OCI-LY1 (cell line): Measurements from ENCODE around the gene IGSF1.

Source experiments
- H2AFZ ChIP-seq: fragments of 200-600 bp; sonication (generic), shearing (Covaris generic); 2 replicates; pipeline ENCODE4 v1.6.0; 2014; ENCODE audit warnings: antibody characterized with exemption, mild to moderate bottlenecking, low read length
- H3F3A ChIP-seq: fragments of 200-600 bp; sonication (generic), shearing (Covaris generic); 2 replicates; pipeline ENCODE4 v1.6.0; 2014; ENCODE audit warnings: mild to moderate bottlenecking, antibody characterized with exemption, low read length, moderate library complexity; ENCODE audit not compliant: insufficient read depth
- H3K27ac ChIP-seq: fragments of 200-600 bp; sonication (generic); 2 replicates; pipeline ENCODE4 v1.5.1; 2014; ENCODE audit warnings: low read length, mixed run types, mild to moderate bottlenecking, low read depth; ENCODE audit not compliant: poor library complexity, severe bottlenecking
- H3K27me3 ChIP-seq: fragments of 200-600 bp; sonication (generic); 2 replicates; pipeline ENCODE4 v1.6.0; 2014; ENCODE audit warnings: antibody characterized with exemption, mild to moderate bottlenecking, low read length, moderate library complexity; ENCODE audit not compliant: insufficient read depth
- H3K36me3 ChIP-seq: fragments of 200-600 bp; sonication (generic); 2 replicates; pipeline ENCODE4 v1.6.1; 2014; ENCODE audit warnings: mild to moderate bottlenecking, antibody characterized with exemption, low read length, moderate library complexity, mixed read lengths; ENCODE audit not compliant: insufficient read depth
- H3K4me1 ChIP-seq: fragments of 200-600 bp; sonication (generic); 2 replicates; pipeline ENCODE4 v1.5.1; 2014; ENCODE audit warnings: mild to moderate bottlenecking, low read length, moderate library complexity; ENCODE audit not compliant: insufficient read depth, severe bottlenecking
- H3K4me2 ChIP-seq: fragments of 200-600 bp; sonication (generic), shearing (Covaris generic); 2 replicates; pipeline ENCODE4 v1.6.1; 2014; ENCODE audit warnings: low read length
- H3K4me3 ChIP-seq: fragments of 200-600 bp; sonication (generic); 2 replicates; pipeline ENCODE4 v1.5.1; 2014; ENCODE audit warnings: low read length, low read depth, mild to moderate bottlenecking, mixed read lengths; ENCODE audit not compliant: poor library complexity, severe bottlenecking
- H3K79me2 ChIP-seq: fragments of 200-600 bp; shearing (Covaris generic); 2 replicates; pipeline ENCODE4 v1.6.1; 2016; ENCODE audit warnings: mixed run types, low read length, mixed read lengths; ENCODE audit not compliant: insufficient read depth
- H3K9ac ChIP-seq: fragments of 200-600 bp; sonication (generic), shearing (Covaris generic); 2 replicates; pipeline ENCODE4 v1.6.1; 2014; ENCODE audit warnings: mild to moderate bottlenecking, low read length, mixed read lengths
- H3K9me2 ChIP-seq: fragments of 200-600 bp; sonication (generic), shearing (Covaris generic); 2 replicates; pipeline ENCODE4 v1.6.1; 2014; ENCODE audit warnings: low read depth, mild to moderate bottlenecking, low read length, mixed read lengths
- H3K9me3 ChIP-seq: fragments of 200-600 bp; shearing (Covaris generic); 2 replicates; pipeline ENCODE4 v1.6.1; 2014; ENCODE audit warnings: low read length, mixed read lengths
- H4K20me1 ChIP-seq: fragments of 200-600 bp; sonication (generic), shearing (Covaris generic); 2 replicates; pipeline ENCODE4 v1.6.0; 2016; ENCODE audit warnings: mild to moderate bottlenecking, low read length; ENCODE audit not compliant: insufficient read depth
- EZH2 ChIP-seq: fragments of 200-600 bp; sonication (generic), shearing (Covaris generic); IDR thresholded peaks from 2 replicates; pipeline ENCODE4 v1.8.0; 2017; ENCODE audit warnings: borderline replicate concordance, mixed run types, mild to moderate bottlenecking, antibody characterized with exemption, low read length, moderate library complexity, mixed read lengths
- TF ChIP-seq, protein P1 (sequence below): fragments of 200-600 bp; sonication (generic), shearing (Covaris generic); IDR thresholded peaks from 2 replicates; pipeline ENCODE4 v1.5.1; 2017; ENCODE audit warnings: mild to moderate bottlenecking, antibody characterized with exemption, low read length, moderate library complexity, mixed read lengths

IGSF1 gene

DNA sequence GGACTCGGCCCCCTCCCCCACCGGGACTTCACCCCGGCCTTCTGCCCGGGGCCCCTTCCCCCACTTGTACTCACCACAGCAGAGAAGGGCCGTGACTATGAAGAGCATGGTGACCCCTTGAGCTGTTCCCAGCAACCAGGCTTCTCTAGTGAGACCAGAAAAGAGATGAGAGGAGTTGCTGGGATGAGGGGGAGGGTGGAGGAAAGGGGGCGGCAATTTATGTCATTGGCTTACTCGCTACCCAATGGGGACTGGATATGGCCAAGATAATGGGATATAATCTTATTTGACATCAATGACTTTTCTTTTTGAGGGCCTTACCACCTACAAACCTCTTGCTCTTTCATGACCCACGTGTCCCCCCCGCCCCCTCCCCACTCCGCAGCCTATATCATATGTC, 9.9 kb downstream of the IGSF1 start:
- no peak for TF ChIP-seq EZH2
- TF ChIP-seq, protein P1, sequence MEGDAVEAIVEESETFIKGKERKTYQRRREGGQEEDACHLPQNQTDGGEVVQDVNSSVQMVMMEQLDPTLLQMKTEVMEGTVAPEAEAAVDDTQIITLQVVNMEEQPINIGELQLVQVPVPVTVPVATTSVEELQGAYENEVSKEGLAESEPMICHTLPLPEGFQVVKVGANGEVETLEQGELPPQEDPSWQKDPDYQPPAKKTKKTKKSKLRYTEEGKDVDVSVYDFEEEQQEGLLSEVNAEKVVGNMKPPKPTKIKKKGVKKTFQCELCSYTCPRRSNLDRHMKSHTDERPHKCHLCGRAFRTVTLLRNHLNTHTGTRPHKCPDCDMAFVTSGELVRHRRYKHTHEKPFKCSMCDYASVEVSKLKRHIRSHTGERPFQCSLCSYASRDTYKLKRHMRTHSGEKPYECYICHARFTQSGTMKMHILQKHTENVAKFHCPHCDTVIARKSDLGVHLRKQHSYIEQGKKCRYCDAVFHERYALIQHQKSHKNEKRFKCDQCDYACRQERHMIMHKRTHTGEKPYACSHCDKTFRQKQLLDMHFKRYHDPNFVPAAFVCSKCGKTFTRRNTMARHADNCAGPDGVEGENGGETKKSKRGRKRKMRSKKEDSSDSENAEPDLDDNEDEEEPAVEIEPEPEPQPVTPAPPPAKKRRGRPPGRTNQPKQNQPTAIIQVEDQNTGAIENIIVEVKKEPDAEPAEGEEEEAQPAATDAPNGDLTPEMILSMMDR, result no peak

DNA sequence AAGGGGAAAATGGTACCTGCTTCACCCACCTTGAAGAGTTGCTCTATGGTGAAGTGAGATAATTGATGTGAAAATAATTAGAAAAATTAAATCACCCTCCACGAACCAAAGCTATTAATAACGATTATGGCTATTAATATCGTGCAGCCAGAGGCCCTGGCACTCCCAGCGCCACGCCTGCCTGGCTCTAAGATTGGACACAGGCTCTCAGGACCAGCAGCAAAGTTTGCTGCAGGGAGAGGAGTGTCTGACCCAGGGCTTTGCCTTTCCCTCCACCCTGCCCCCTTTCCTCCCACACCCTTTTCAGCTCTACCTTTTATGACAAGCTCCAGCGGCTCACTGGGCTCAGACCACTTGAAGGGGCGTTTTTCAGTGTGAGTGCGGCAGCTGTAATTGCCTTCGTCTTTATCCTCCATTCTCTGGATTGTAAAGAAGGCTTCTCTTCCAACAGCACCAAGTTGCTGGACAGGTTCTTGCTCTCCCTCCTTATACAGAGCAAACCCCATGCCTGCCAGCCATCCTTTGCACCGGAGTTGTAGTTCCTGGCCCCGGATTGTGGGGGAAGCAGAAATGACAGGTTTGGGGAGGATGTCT, 11.5 kb downstream of the IGSF1 start:
- Histone ChIP-seq H3K4me2 (no peak overlapping the region), H3K4me1 (no peaks in the 10 kb centered on the region), H4K20me1 (no peaks in the 10 kb centered on the region), H3K9me2 (no peaks in the 10 kb centered on the region), H3K27ac (no peak overlapping the region), H3K9ac (no peak overlapping the region), H3K79me2 (no peaks in the 10 kb centered on the region), H3K27me3 (no peaks in the 10 kb centered on the region), H3K9me3 (no peaks in the 10 kb centered on the region), H3K36me3 (no peaks in the 10 kb centered on the region), H3F3A (no peaks in the 10 kb centered on the region), H2AFZ (no peak overlapping the region), H3K4me3 (no peak overlapping the region)
- TF ChIP-seq, protein P1, result no peak
- no peak for TF ChIP-seq EZH2

More for the DNA sequence above, 9.9 kb downstream of the IGSF1 start:
- no peaks in the 10 kb centered on the region for H3K9me3 ChIP-seq
- H3K27me3 ChIP-seq, result no peaks in the 10 kb centered on the region
- no peak overlapping the region for H3K4me3 ChIP-seq
- no peaks in the 10 kb centered on the region for H4K20me1 ChIP-seq
- H3K9me2 ChIP-seq, result no peaks in the 10 kb centered on the region
- H3K36me3 ChIP-seq, result no peaks in the 10 kb centered on the region
- no peaks in the 10 kb centered on the region for H3K79me2 ChIP-seq
- no peak overlapping the region for H3K9ac ChIP-seq
- H3K4me1 ChIP-seq, result no peaks in the 10 kb centered on the region
- no peak overlapping the region for H2AFZ ChIP-seq
- no peak overlapping the region for H3K4me2 ChIP-seq
- no peaks in the 10 kb centered on the region for H3F3A ChIP-seq
- H3K27ac ChIP-seq, result no peak overlapping the region

DNA sequence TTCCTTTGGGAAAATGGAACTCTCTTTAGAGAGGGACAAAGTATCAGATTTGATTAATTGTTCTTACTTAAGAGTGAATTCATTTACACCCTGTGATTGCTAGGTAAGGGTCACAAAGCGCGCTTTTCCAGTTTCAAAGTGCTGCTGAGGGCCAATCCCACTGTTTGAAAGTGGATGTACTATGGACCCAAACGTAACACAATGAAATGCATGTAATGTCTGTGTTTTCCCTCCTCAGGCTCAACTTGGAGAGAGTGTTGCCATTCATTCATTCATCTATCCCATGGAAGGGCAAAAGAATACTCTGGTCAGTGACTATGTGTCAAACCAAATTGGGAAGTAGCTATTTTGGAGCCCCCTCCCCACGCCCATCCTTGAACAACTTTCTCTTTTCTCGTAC, 16.1 kb downstream of the IGSF1 start:
- Histone ChIP-seq H3K36me3 (no peaks in the 10 kb centered on the region), H3K9me2 (no peaks in the 10 kb centered on the region), H3K9ac (no peak overlapping the region), H3K27ac (no peak overlapping the region), H3K4me1 (no peaks in the 10 kb centered on the region), H3K79me2 (no peaks in the 10 kb centered on the region), H2AFZ (no peak overlapping the region), H3K9me3 (no peaks in the 10 kb centered on the region), H4K20me1 (no peaks in the 10 kb centered on the region), H3K27me3 (no peaks in the 10 kb centered on the region), H3F3A (no peaks in the 10 kb centered on the region), H3K4me2 (no peak overlapping the region), H3K4me3 (no peak overlapping the region)
- TF ChIP-seq EZH2, result no peak
- TF ChIP-seq, protein P1, result no peak
